HepG2 (cell line): ENCODE results near the gene TRAPPC4. TPM values are rescaled to one million over a fixed set of nuclear protein-coding genes. Genes with fewer than 3 reads are reported as not detected.

Experiments
- CHCHD3 ChIP-seq: sonication (generic); formaldehyde crosslinking; IDR thresholded peaks from 2 replicates; pipeline ENCODE4 v1.8.0; 2022; ENCODE audit warnings: mild to moderate bottlenecking, missing genetic modification reagents, moderate library complexity
- HMG20A ChIP-seq: IDR thresholded peaks from 2 replicates; pipeline ENCODE4 v1.6.1; 2016; ENCODE audit warnings: borderline replicate concordance
- HNF4G ChIP-seq, 2 experiments: sonication (generic) in 1 of 2; formaldehyde crosslinking in 1 of 2; IDR thresholded peaks; 2 replicates each; pipeline versions ENCODE4 v1.4.0 to v1.6.1; 2011 to 2020; ENCODE audit warnings: borderline replicate concordance in 2 of 2, low read depth in 2 of 2, mild to moderate bottlenecking in 2 of 2, low read length in 1 of 2, missing genetic modification reagents in 1 of 2, moderate library complexity in 1 of 2
- HNRNPK ChIP-seq: fragments of 200-400 bp; formaldehyde crosslinking; IDR thresholded peaks from 2 replicates; pipeline ENCODE4 v1.6.1; 2018; ENCODE audit warnings: low read length, low read depth, moderate library complexity, mild to moderate bottlenecking; ENCODE audit not compliant: poor library complexity, severe bottlenecking
- KMT2A ChIP-seq: sonication (generic); formaldehyde crosslinking; IDR thresholded peaks from 2 replicates; pipeline ENCODE4 v1.4.0; 2020; ENCODE audit warnings: missing genetic modification reagents
- PLRG1 ChIP-seq: fragments of 450-650 bp; conservative IDR thresholded peaks from 2 replicates; pipeline ENCODE4 v1.6.1; 2016
- SKIL ChIP-seq: sonication (generic); formaldehyde crosslinking; IDR thresholded peaks from 2 replicates; pipeline ENCODE4 v1.8.0; 2022; ENCODE audit warnings: missing genetic modification reagents, mild to moderate bottlenecking, moderate library complexity, borderline replicate concordance
- TBL1XR1 ChIP-seq: fragments of 150-350 bp; IDR thresholded peaks from 2 replicates; pipeline ENCODE4 v1.6.1; 2014; ENCODE audit warnings: borderline replicate concordance, low read length; ENCODE audit not compliant: partially characterized antibody
- ZBTB10 ChIP-seq: sonication (generic); formaldehyde crosslinking; IDR thresholded peaks from 2 replicates; pipeline ENCODE4 v1.4.0; 2020; ENCODE audit warnings: missing genetic modification reagents, borderline replicate concordance
- ZFP36L2 ChIP-seq: sonication (generic); formaldehyde crosslinking; IDR thresholded peaks from 2 replicates; pipeline ENCODE4 v1.4.0; 2020; ENCODE audit warnings: missing genetic modification reagents
- ZNF180 ChIP-seq: sonication (generic); formaldehyde crosslinking; IDR thresholded peaks from 2 replicates; pipeline ENCODE4 v1.4.0; 2020; ENCODE audit warnings: low read depth, missing genetic modification reagents, borderline replicate concordance
- ZNF230 ChIP-seq: sonication (generic); formaldehyde crosslinking; IDR thresholded peaks from 2 replicates; pipeline ENCODE4 v1.4.0; 2020; ENCODE audit warnings: mild to moderate bottlenecking, missing genetic modification reagents
- ZNF292 ChIP-seq: sonication (generic); formaldehyde crosslinking; IDR thresholded peaks from 2 replicates; pipeline ENCODE4 v1.8.1; 2022; ENCODE audit warnings: mild to moderate bottlenecking, low read depth, missing genetic modification reagents, borderline replicate concordance
- ZNF296 ChIP-seq: sonication (generic); formaldehyde crosslinking; conservative IDR thresholded peaks from 2 replicates; pipeline ENCODE4 v1.5.0; 2020; ENCODE audit warnings: mild to moderate bottlenecking, missing genetic modification reagents
- ZNF607 ChIP-seq: sonication (generic); formaldehyde crosslinking; IDR thresholded peaks from 2 replicates; pipeline ENCODE4 v1.5.1; 2020; ENCODE audit warnings: missing genetic modification reagents, mild to moderate bottlenecking, borderline replicate concordance
- ZNF7 ChIP-seq: IDR thresholded peaks from 2 replicates; pipeline ENCODE4 v1.6.1; 2016; ENCODE audit warnings: missing biosample characterization, missing genetic modification reagents
- ZNF878 ChIP-seq: sonication (generic); formaldehyde crosslinking; IDR thresholded peaks from 2 replicates; pipeline ENCODE4 v1.8.1; 2023; ENCODE audit warnings: mild to moderate bottlenecking, missing genetic modification reagents, moderate library complexity
- polyA plus RNA-seq, 8 experiments: library from polyadenylated mRNA; depleted of rRNA in 3 of 8; stranded (reverse) in 7 of 8; unstranded in 1 of 8; fragments of >200 nt; fragmentation: Illumina TruSeq in 4 of 8; extraction: Trizol in 4 of 8; gene quantifications; 2 replicates each; pipeline versions ENCODE4 v1.2.1 to v1.2.3, GENCODE V29; 2011 to 2016; ENCODE audit warnings: low read depth in 4 of 8, missing spikeins in 1 of 8, mixed read lengths in 1 of 8; ENCODE audit not compliant: insufficient read depth in 1 of 8
- total RNA-seq, 5 experiments: library from RNA; depleted of rRNA; stranded (reverse); fragments of >200 nt; fragmentation: Illumina TruSeq; extraction: Trizol; gene quantifications; 2 replicates each; pipeline ENCODE4 v1.2.3, GENCODE V29; 2016; ENCODE audit warnings: low read depth in 1 of 5
- TF ChIP-seq, protein P1 (sequence below): sonication (generic); formaldehyde crosslinking; IDR thresholded peaks from 2 replicates; pipeline ENCODE4 v1.4.0; 2020; ENCODE audit warnings: missing genetic modification reagents, borderline replicate concordance
- TF ChIP-seq, protein P2 (sequence below): sonication (generic); formaldehyde crosslinking; conservative IDR thresholded peaks from 2 replicates; pipeline ENCODE4 v1.4.0; 2020; ENCODE audit warnings: missing genetic modification reagents
- TF ChIP-seq, protein P3 (sequence below): sonication (generic); formaldehyde crosslinking; IDR thresholded peaks from 2 replicates; pipeline ENCODE4 v1.8.1; 2023; ENCODE audit warnings: mild to moderate bottlenecking, missing genetic modification reagents, borderline replicate concordance

The TRAPPC4 gene
- total and polyA plus RNA-seq, 2 of the 13 experiments (the other 11 are each of a cell fraction or from before 2014, with no cell fraction given), result 97.4 to 140 TPM

- peak; percentile 4 for TF ChIP-seq HNRNPK
- peak; percentile 27; the same call in 1 of the 2 replicates for TF ChIP-seq ZNF230 (CRISPR knock-in tag)
- TF ChIP-seq ZFP36L2 (CRISPR knock-in tag), result no peak
- no peak for TF ChIP-seq ZNF7 (CRISPR knock-in tag)
- TF ChIP-seq ZNF292 (CRISPR knock-in tag), result no peak
- TF ChIP-seq HNF4G (IDR thresholded peaks at IDR 0.05; ENCODE audit: borderline replicate concordance, low read depth, low read length), result no peak
- TF ChIP-seq HNF4G (CRISPR knock-in tag; IDR thresholded peaks at IDR 0.05; ENCODE audit: borderline replicate concordance, low read depth), result no peak; the same call in 1 of the 2 replicates
- no peak for TF ChIP-seq CHCHD3 (CRISPR knock-in tag)
- no peak for TF ChIP-seq ZNF296 (CRISPR knock-in tag)
- 0 out of 2 replicates have a peak, but pooled peaks have one; percentile 31 for TF ChIP-seq ZNF607 (CRISPR knock-in tag)
- TF ChIP-seq PLRG1, result no peak
- no peak for TF ChIP-seq SKIL (CRISPR knock-in tag)
- TF ChIP-seq, protein P1, sequence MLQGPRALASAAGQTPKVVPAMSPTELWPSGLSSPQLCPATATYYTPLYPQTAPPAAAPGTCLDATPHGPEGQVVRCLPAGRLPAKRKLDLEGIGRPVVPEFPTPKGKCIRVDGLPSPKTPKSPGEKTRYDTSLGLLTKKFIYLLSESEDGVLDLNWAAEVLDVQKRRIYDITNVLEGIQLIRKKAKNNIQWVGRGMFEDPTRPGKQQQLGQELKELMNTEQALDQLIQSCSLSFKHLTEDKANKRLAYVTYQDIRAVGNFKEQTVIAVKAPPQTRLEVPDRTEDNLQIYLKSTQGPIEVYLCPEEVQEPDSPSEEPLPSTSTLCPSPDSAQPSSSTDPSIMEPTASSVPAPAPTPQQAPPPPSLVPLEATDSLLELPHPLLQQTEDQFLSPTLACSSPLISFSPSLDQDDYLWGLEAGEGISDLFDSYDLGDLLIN (CRISPR knock-in tag), result no peak
- TF ChIP-seq ZBTB10 (CRISPR knock-in tag), result peak; percentile 96
- TF ChIP-seq, protein P2, sequence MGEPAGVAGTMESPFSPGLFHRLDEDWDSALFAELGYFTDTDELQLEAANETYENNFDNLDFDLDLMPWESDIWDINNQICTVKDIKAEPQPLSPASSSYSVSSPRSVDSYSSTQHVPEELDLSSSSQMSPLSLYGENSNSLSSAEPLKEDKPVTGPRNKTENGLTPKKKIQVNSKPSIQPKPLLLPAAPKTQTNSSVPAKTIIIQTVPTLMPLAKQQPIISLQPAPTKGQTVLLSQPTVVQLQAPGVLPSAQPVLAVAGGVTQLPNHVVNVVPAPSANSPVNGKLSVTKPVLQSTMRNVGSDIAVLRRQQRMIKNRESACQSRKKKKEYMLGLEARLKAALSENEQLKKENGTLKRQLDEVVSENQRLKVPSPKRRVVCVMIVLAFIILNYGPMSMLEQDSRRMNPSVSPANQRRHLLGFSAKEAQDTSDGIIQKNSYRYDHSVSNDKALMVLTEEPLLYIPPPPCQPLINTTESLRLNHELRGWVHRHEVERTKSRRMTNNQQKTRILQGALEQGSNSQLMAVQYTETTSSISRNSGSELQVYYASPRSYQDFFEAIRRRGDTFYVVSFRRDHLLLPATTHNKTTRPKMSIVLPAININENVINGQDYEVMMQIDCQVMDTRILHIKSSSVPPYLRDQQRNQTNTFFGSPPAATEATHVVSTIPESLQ (CRISPR knock-in tag), result peak; percentile 89; the same call in 1 of the 2 replicates
- TF ChIP-seq, protein P3, sequence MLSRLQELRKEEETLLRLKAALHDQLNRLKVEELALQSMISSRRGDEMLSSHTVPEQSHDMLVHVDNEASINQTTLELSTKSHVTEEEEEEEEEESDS (CRISPR knock-in tag), result no peak
- no peak for TF ChIP-seq TBL1XR1
- TF ChIP-seq ZNF878 (CRISPR knock-in tag), result peak; percentile 84; the same call in 1 of the 2 replicates
- peak; percentile 65 for TF ChIP-seq KMT2A (CRISPR knock-in tag)
- peak; percentile 31; the same call in 1 of the 2 replicates for TF ChIP-seq HMG20A (CRISPR knock-in tag)
- TF ChIP-seq ZNF180, result no peak
Measured at GRCh38 chr11:119030329-119031047, 11.9 kb downstream of the TRAPPC4 start, which contains the start of gene SLC37A4 (continued).
